SH-SY5Y (cell line): ENCODE measurements around the gene PIGX.

Source experiments
- GATA2 ChIP-seq: IDR thresholded peaks from 2 replicates; pipeline ENCODE4 v1.6.1; 2011; ENCODE audit warnings: mild to moderate bottlenecking, low read depth, low read length
- GATA3 ChIP-seq: IDR thresholded peaks from 2 replicates; pipeline ENCODE4 v1.6.1; 2011; ENCODE audit warnings: low read depth, mild to moderate bottlenecking, low read length, moderate library complexity

- TF ChIP-seq GATA2: no peak
- no peak for TF ChIP-seq GATA3
These were observed 27.7 kb downstream of the PIGX start, which contains the start of gene PAK2 for GRCh38 chr3:196739671-196740480.
